Trophoblast cell (in vitro differentiated cells and primary cell): Measurements from ENCODE around the gene C17orf67. TPM values are rescaled to one million over a fixed set of nuclear protein-coding genes. Genes with fewer than 3 reads are reported as not detected.
A peak's percentile ranks its signal among the peaks of the same experiment; 100 is the strongest.

Source experiments
- DNase-seq, 2 donors: peaks; one replicate each; pipeline ENCODE4 v3.0.0-alpha.2; 2016
- H2AFZ ChIP-seq: 2 replicates; pipeline ENCODE4 v1.6.1; 2013; ENCODE audit warnings: low read length, moderate library complexity, mild to moderate bottlenecking; ENCODE audit not compliant: insufficient read depth, poor library complexity
- H2AK5ac ChIP-seq: 2 replicates; pipeline ENCODE4 v1.6.1; 2013; ENCODE audit warnings: mild to moderate bottlenecking, low read length
- H2BK120ac ChIP-seq: 2 replicates; pipeline ENCODE4 v1.6.1; 2013; ENCODE audit warnings: low read length, mild to moderate bottlenecking, moderate library complexity; ENCODE audit not compliant: insufficient read depth, poor library complexity
- H2BK12ac ChIP-seq: 2 replicates; pipeline ENCODE4 v1.6.1; 2013; ENCODE audit warnings: mild to moderate bottlenecking, low read length, moderate library complexity
- H2BK5ac ChIP-seq: 2 replicates; pipeline ENCODE4 v1.6.1; 2013; ENCODE audit warnings: low read length, low read depth, moderate library complexity, mild to moderate bottlenecking; ENCODE audit not compliant: poor library complexity
- H3K14ac ChIP-seq: 2 replicates; pipeline ENCODE4 v1.6.1; 2013; ENCODE audit warnings: mild to moderate bottlenecking, low read length
- H3K18ac ChIP-seq: 2 replicates; pipeline ENCODE4 v1.6.1; 2013; ENCODE audit warnings: mild to moderate bottlenecking, low read length
- H3K23ac ChIP-seq: 2 replicates; pipeline ENCODE4 v1.6.1; 2013; ENCODE audit warnings: low read length
- H3K27ac ChIP-seq: 2 replicates; pipeline ENCODE4 v1.5.1; 2013; ENCODE audit warnings: low read depth, mild to moderate bottlenecking, inconsistent platforms, low read length, moderate library complexity
- H3K27me3 ChIP-seq: 2 replicates; pipeline ENCODE4 v1.6.1; 2013; ENCODE audit warnings: inconsistent platforms, mild to moderate bottlenecking, low read length, moderate library complexity; ENCODE audit not compliant: insufficient read depth
- H3K36me3 ChIP-seq, 2 experiments: 1 replicate in 1 of 2; 2 replicates in 1 of 2; pipeline ENCODE4 v1.6.1; 2013; ENCODE audit warnings: low read length in 2 of 2, mild to moderate bottlenecking in 2 of 2, moderate library complexity in 1 of 2; ENCODE audit not compliant: insufficient read depth in 2 of 2, control insufficient read depth in 1 of 2
- H3K4ac ChIP-seq: 2 replicates; pipeline ENCODE4 v1.6.1; 2013; ENCODE audit warnings: low read depth, mild to moderate bottlenecking, low read length, moderate library complexity
- H3K4me1 ChIP-seq, 2 experiments: 1 replicate in 1 of 2; 2 replicates in 1 of 2; pipeline ENCODE4 v1.6.1; 2013; ENCODE audit warnings: low read length in 2 of 2, mild to moderate bottlenecking in 2 of 2, moderate library complexity in 1 of 2; ENCODE audit not compliant: insufficient read depth in 2 of 2, control insufficient read depth in 1 of 2
- H3K4me2 ChIP-seq: 2 replicates; pipeline ENCODE4 v1.6.1; 2013; ENCODE audit warnings: inconsistent platforms, mild to moderate bottlenecking, low read length, moderate library complexity
- H3K4me3 ChIP-seq: 2 replicates; pipeline ENCODE4 v1.5.1; 2013; ENCODE audit warnings: mild to moderate bottlenecking, low read depth, low read length, inconsistent platforms
- H3K79me1 ChIP-seq: one replicate; pipeline ENCODE4 v1.6.1; 2013; ENCODE audit warnings: low read length
- H3K79me2 ChIP-seq: 2 replicates; pipeline ENCODE4 v1.6.1; 2013; ENCODE audit warnings: low read length, mild to moderate bottlenecking; ENCODE audit not compliant: control insufficient read depth, insufficient read depth, poor library complexity
- H3K9ac ChIP-seq: 2 replicates; pipeline ENCODE4 v1.6.1; 2013; ENCODE audit warnings: mild to moderate bottlenecking, low read length
- H3K9me3 ChIP-seq: 2 replicates; pipeline ENCODE4 v1.6.1; 2013; ENCODE audit warnings: low read depth, mild to moderate bottlenecking, control low read depth, inconsistent platforms, low read length; ENCODE audit not compliant: insufficient read depth
- H4K12ac ChIP-seq: 2 replicates; pipeline ENCODE4 v1.6.1; 2013; ENCODE audit warnings: low read depth, mild to moderate bottlenecking, low read length, moderate library complexity
- H4K8ac ChIP-seq: 2 replicates; pipeline ENCODE4 v1.6.1; 2013; ENCODE audit warnings: low read depth, mild to moderate bottlenecking, low read length, moderate library complexity
- H4K91ac ChIP-seq: one replicate; pipeline ENCODE4 v1.6.1; 2013; ENCODE audit warnings: low read depth, mild to moderate bottlenecking, low read length, moderate library complexity
- WGBS: extraction: QIAGEN DNeasy Blood & Tissue Kit; methylation state at CpG from one replicate; pipeline ENCODE4 v1.1.7; 2013; ENCODE audit warnings: missing lambda C conversion rate; ENCODE audit not compliant: insufficient read length, insufficient coverage; ENCODE audit errors: extremely low coverage; 5-methylcytosine and 5-hydroxymethylcytosine counted together
- polyA plus RNA-seq: library from polyadenylated mRNA; stranded (reverse); fragments of 200-250 nt; gene quantifications from 2 replicates; pipeline ENCODE4 v1.2.3, GENCODE V29; 2013

The C17orf67 gene, protein sequence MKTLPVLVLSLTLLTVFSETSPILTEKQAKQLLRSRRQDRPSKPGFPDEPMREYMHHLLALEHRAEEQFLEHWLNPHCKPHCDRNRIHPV
- 0.82 and 0.90 TPM in 2 replicates for polyA plus RNA-seq

DNA sequence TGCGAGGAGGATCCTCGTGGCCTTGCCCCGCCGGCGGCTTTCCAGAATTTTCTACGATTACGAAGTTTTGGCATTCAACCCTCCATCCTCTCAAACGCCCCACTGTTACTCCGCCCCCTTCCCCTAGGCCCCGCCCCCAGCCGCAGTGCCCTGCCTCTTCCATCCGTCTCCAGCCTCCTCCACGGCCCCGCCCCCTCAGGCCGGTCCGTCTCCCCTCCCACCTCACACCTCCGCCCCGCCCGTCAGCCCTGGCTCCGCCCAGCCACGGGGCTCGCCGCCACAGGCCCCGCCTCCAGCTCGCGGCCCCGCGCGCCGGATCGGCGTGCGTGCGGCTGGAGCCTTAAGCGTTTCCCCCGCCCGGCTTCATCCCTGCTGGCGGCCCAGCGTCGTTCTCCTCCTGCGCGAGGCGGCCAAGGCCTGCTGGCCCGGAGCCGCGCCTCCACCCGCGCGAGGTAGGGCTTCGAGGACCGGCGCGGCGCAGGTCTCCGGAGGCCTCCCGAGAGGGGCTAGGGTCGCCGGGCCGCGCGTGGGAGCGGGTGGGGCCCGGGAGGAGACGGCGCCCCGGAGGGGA, at the start of gene C17orf67, which contains the start of gene DGKE:
Gene C17orf67, minus strand, starts transcription at position 112 of the 571 bp plus-strand sequence. CDS start 18,110 bp downstream, outside the sequence.
Gene DGKE, plus strand, starts transcription at position 343 of the 571 bp plus-strand sequence. CDS start 645 bp downstream, outside the sequence.
- H4K12ac ChIP-seq: peak within 1 kb of the TSS; percentile 74
- H3K27me3 ChIP-seq: no peaks in the 10 kb centered on the region
- peak; percentile 93 for DNase-seq
- peak within 1 kb of the TSS; percentile 71 for H4K8ac ChIP-seq
- H3K14ac ChIP-seq: peak within 1 kb of the TSS; percentile 85
- H3K4me3 ChIP-seq: peak within 1 kb of the TSS; percentile 87
- peak within 1 kb of the TSS; percentile 84 for H3K18ac ChIP-seq
- H3K79me2 ChIP-seq: peaks cover 5% of the 10 kb centered on the region
- peak within 1 kb of the TSS; percentile 37 for H3K9ac ChIP-seq
- H2BK12ac ChIP-seq: peak within 1 kb of the TSS; percentile 81
- no peak within 1 kb of the TSS for H3K23ac ChIP-seq
- peak within 1 kb of the TSS; percentile 86 for H3K4me2 ChIP-seq
- peak within 1 kb of the TSS; percentile 68 for H3K27ac ChIP-seq
- no CpG with 5 or more reads among the region's 66 CpGs for WGBS
- H2BK5ac ChIP-seq: peak within 1 kb of the TSS; percentile 74
- peaks cover 3 to 4% of the 10 kb centered on the region in 2 experiments for H3K36me3 ChIP-seq
- H3K9me3 ChIP-seq: no peaks in the 10 kb centered on the region
- peak within 1 kb of the TSS; percentile 92 for H2AFZ ChIP-seq
- H3K4ac ChIP-seq: peak within 1 kb of the TSS; percentile 51
- H2AK5ac ChIP-seq: no peak within 1 kb of the TSS
- peaks cover 5 to 6% of the 10 kb centered on the region in 2 experiments for H3K4me1 ChIP-seq
- H3K79me1 ChIP-seq: peaks cover 10% of the 10 kb centered on the region
- peak within 1 kb of the TSS; percentile 68 for H2BK120ac ChIP-seq
- H4K91ac ChIP-seq: peak within 1 kb of the TSS; percentile 86

DNA sequence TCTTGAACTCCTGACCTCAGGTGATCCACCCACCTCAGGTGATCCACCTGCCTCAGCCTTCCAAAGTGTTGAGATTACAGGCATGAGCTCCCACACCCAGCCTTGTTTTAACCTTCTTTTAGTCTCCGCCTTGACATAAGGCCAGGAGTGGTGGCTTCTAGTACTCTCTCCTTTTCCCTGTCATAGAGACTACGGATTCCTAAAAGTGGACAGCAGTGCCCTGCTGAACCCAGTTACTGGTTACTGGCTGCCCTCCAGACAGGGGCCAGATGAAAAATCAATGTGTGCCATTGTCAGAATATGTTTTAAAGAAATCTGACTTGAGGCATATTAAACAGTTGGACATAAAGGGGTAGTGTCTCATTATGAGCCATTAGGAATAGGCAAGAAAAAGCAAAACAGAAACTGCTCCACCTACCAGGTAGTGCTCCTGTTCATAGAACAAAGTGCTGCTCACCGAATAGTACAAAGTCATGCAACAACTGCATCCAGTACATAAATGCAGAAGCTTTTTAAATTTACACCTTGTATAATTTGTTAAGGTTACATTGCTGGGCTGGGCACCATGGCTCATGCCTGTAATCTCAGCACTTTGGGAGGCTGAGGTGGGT, 48.1 kb upstream of the C17orf67 start:
- no peaks in the 10 kb centered on the region for H3K4me1 ChIP-seq
- H3K18ac ChIP-seq: no peak overlapping the region
- H4K91ac ChIP-seq: no peak overlapping the region
- no peaks in the 10 kb centered on the region for H3K36me3 ChIP-seq
- no peak overlapping the region for H3K14ac ChIP-seq
- H2AFZ ChIP-seq: no peak overlapping the region
- no peaks in the 10 kb centered on the region for H3K27me3 ChIP-seq
- H3K9ac ChIP-seq: no peak overlapping the region
- no peak overlapping the region for H3K4me2 ChIP-seq
- no peaks in the 10 kb centered on the region for H3K9me3 ChIP-seq
- DNase-seq: no peak
- no peak overlapping the region for H3K4me3 ChIP-seq
- WGBS: no CpG with 5 or more reads among the region's 3 CpGs
- no peak overlapping the region for H3K27ac ChIP-seq
- no peaks in the 10 kb centered on the region for H3K79me1 ChIP-seq
- no peak overlapping the region for H2AK5ac ChIP-seq
- no peak overlapping the region for H2BK120ac ChIP-seq
- no peak overlapping the region for H4K12ac ChIP-seq
- no peaks in the 10 kb centered on the region for H3K79me2 ChIP-seq
- no peak overlapping the region for H3K23ac ChIP-seq
- H4K8ac ChIP-seq: no peak overlapping the region
- no peak overlapping the region for H3K4ac ChIP-seq
- no peak overlapping the region for H2BK12ac ChIP-seq
- H2BK5ac ChIP-seq: no peak overlapping the region

DNA sequence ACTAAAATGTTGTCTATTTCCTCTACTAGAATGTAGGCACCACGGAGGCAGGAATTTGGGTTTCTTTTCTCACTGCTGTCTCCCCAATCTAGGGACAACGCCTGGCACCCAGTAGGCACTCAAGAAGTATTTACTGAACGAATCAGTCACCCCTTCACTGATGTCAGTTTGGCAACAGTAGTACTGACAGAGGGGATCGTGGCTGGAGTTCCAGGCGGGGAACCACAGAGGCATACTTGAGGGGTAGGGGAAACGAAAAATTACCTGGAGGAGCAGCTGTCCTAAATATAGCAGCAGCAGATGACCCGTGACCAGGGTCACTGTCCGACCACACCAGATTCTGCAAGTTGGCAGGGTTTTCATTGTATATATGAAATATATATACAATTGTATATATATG, 46.9 kb upstream of the C17orf67 start:
- Histone ChIP-seq H3K36me3 (no peaks in the 10 kb centered on the region), H3K23ac (peak overlapping the region; percentile 69), H4K91ac (no peak overlapping the region), H2BK12ac (no peak overlapping the region), H2AK5ac (no peak overlapping the region), H3K4ac (no peak overlapping the region), H3K4me1 (no peaks in the 10 kb centered on the region), H3K9me3 (no peaks in the 10 kb centered on the region), H2BK120ac (no peak overlapping the region), H4K12ac (no peak overlapping the region), H3K14ac (no peak overlapping the region), H3K27ac (no peak overlapping the region), H4K8ac (no peak overlapping the region), H3K79me1 (no peaks in the 10 kb centered on the region), H3K27me3 (no peaks in the 10 kb centered on the region), H2AFZ (no peak overlapping the region), H2BK5ac (no peak overlapping the region), H3K4me2 (no peak overlapping the region), H3K18ac (no peak overlapping the region), H3K9ac (peak overlapping the region; percentile 66), H3K4me3 (no peak overlapping the region), H3K79me2 (no peaks in the 10 kb centered on the region)
- DNase-seq: no peak
- no CpG with 5 or more reads among the region's 8 CpGs for WGBS

DNA sequence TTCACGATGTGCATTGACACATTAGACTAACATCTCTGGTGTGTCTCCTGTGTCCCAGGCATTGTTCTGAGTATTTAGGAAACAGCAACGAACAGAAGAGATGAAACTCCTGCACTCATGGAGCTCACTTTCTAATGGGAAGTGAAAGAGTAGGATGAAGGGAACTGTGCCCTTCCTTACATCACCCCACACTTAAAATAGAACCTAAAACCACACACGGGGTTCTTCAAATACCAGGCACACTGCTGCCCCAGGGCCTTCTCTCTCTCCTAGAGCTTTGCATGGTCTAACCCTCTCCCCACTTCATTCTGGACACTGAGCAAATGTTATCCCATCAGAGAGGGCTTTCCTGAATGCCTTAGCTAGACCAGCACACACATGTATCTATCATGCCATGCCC, 46.4 kb upstream of the C17orf67 start:
- Histone ChIP-seq H3K4ac (no peak overlapping the region), H2BK5ac (no peak overlapping the region), H2BK12ac (no peak overlapping the region), H3K18ac (no peak overlapping the region), H3K4me3 (no peak overlapping the region), H3K4me1 (no peaks in the 10 kb centered on the region), H4K91ac (no peak overlapping the region), H3K27me3 (no peaks in the 10 kb centered on the region), H3K9ac (no peak overlapping the region), H2BK120ac (no peak overlapping the region), H3K27ac (no peak overlapping the region), H3K79me1 (no peaks in the 10 kb centered on the region), H2AFZ (no peak overlapping the region), H3K79me2 (no peaks in the 10 kb centered on the region), H3K14ac (no peak overlapping the region), H3K4me2 (no peak overlapping the region), H3K36me3 (no peaks in the 10 kb centered on the region), H4K12ac (no peak overlapping the region), H2AK5ac (no peak overlapping the region), H4K8ac (no peak overlapping the region), H3K23ac (no peak overlapping the region), H3K9me3 (no peaks in the 10 kb centered on the region)
- no peak for DNase-seq
- WGBS: no CpG with 5 or more reads among the region's 3 CpGs
